ENCODE results near the gene RHBDF1. TPM values are rescaled to one million over a fixed set of nuclear protein-coding genes. Genes with fewer than 3 reads are reported as not detected.
A peak's percentile ranks its signal among the peaks of the same experiment; 100 is the strongest.

The RHBDF1 gene
- total and polyA plus RNA-seq, 5 donors, result 20.4 to 29.6 (median 24.7) TPM

- H3K27ac ChIP-seq (ENCODE audit: low read length), result no peak overlapping the region
- WGBS, result 95% methylated on average over 16 of the region's 16 CpGs
Measured at GRCh38 chr16:63466-63865, 9.0 kb downstream of the RHBDF1 start.

GRCh38 chr16:62968-63391, 9.5 kb downstream of the RHBDF1 start:
- ATAC-seq (no peak), DNase-seq (peak in 2 of 3 donors; percentile 36 to 54)
- intact Hi-C loops (cut with DNase I), result no loop called here
- H3K27ac ChIP-seq (ENCODE audit: low read length), result no peak overlapping the region
- no peaks in the 10 kb centered on the region for H3K4me1 ChIP-seq (ENCODE audit: control insufficient read depth, insufficient read depth, low read length)
- H3K4me3 ChIP-seq (ENCODE audit: low read length), result no peak overlapping the region
- no peaks in the 10 kb centered on the region for H3K27me3 ChIP-seq (ENCODE audit: control insufficient read depth, insufficient read depth)
- WGBS, result 95% methylated on average over 21 of the region's 21 CpGs
- no peaks in the 10 kb centered on the region for H3K9me3 ChIP-seq (ENCODE audit: control insufficient read depth, low read length)

More at GRCh38 chr16:63466-63865, 9.0 kb downstream of the RHBDF1 start:
- Histone ChIP-seq H3K4me1 (ENCODE audit: control insufficient read depth, insufficient read depth, low read length) (no peaks in the 10 kb centered on the region), H3K27me3 (ENCODE audit: control insufficient read depth, insufficient read depth) (no peaks in the 10 kb centered on the region), H3K9me3 (ENCODE audit: control insufficient read depth, low read length) (no peaks in the 10 kb centered on the region), H3K4me3 (ENCODE audit: low read length) (no peak overlapping the region)
- ATAC-seq, result no peak
- peak in 2 of 3 donors; percentile 31 to 36 for DNase-seq
- intact Hi-C loops (cut with DNase I), result no loop called here

GRCh38 chr16:62283-62967, 10.0 kb downstream of the RHBDF1 start:
- ATAC-seq (no peak), DNase-seq (peak in 1 of 3 donors; percentile 45)
- Histone ChIP-seq H3K9me3 (ENCODE audit: control insufficient read depth, low read length) (no peaks in the 10 kb centered on the region), H3K27me3 (ENCODE audit: control insufficient read depth, insufficient read depth) (no peaks in the 10 kb centered on the region), H3K4me1 (ENCODE audit: control insufficient read depth, insufficient read depth, low read length) (no peaks in the 10 kb centered on the region), H3K4me3 (ENCODE audit: low read length) (no peak overlapping the region), H3K27ac (ENCODE audit: low read length) (no peak overlapping the region)
- WGBS, result 94% methylated on average over 34 of the region's 34 CpGs
- intact Hi-C loops (cut with DNase I), result no loop called here

GRCh38 chr16:61879-62281, 10.6 kb downstream of the RHBDF1 start:
- peak in 1 of 3 donors; percentile 37 for DNase-seq
- H3K27ac ChIP-seq (ENCODE audit: low read length), result no peak overlapping the region
- ATAC-seq, result no peak
- H3K9me3 ChIP-seq (ENCODE audit: control insufficient read depth, low read length), result no peaks in the 10 kb centered on the region
- H3K27me3 ChIP-seq (ENCODE audit: control insufficient read depth, insufficient read depth), result no peaks in the 10 kb centered on the region
- 92% methylated on average over 32 of the region's 32 CpGs for WGBS
- no peak overlapping the region for H3K4me3 ChIP-seq (ENCODE audit: low read length)
- no peaks in the 10 kb centered on the region for H3K4me1 ChIP-seq (ENCODE audit: control insufficient read depth, insufficient read depth, low read length)
- intact Hi-C loops (cut with DNase I), result no loop called here

- DNase-seq (peak in 2 of 3 donors; percentile 58 to 65), ATAC-seq (no peak)
- no peaks in the 10 kb centered on the region for H3K9me3 ChIP-seq (ENCODE audit: control insufficient read depth, low read length)
- no peak overlapping the region for H3K4me3 ChIP-seq (ENCODE audit: low read length)
- no peaks in the 10 kb centered on the region for H3K4me1 ChIP-seq (ENCODE audit: control insufficient read depth, insufficient read depth, low read length)
- H3K27ac ChIP-seq (ENCODE audit: low read length), result no peak overlapping the region
- 84% methylated on average over 89 of the region's 89 CpGs for WGBS
- H3K27me3 ChIP-seq (ENCODE audit: control insufficient read depth, insufficient read depth), result no peaks in the 10 kb centered on the region
- intact Hi-C loops (cut with DNase I), result no loop called here
Measured at GRCh38 chr16:60929-61878, 11.2 kb downstream of the RHBDF1 start.

- Histone ChIP-seq H3K4me3 (ENCODE audit: low read length) (no peak overlapping the region), H3K9me3 (ENCODE audit: control insufficient read depth, low read length) (no peaks in the 10 kb centered on the region), H3K27ac (ENCODE audit: low read length) (no peak overlapping the region), H3K27me3 (ENCODE audit: control insufficient read depth, insufficient read depth) (no peaks in the 10 kb centered on the region), H3K4me1 (ENCODE audit: control insufficient read depth, insufficient read depth, low read length) (no peaks in the 10 kb centered on the region)
- DNase-seq (no peak), ATAC-seq (no peak)
- intact Hi-C loops (cut with DNase I), result no loop called here
- WGBS, result 82% methylated on average over 11 of the region's 11 CpGs
Measured at GRCh38 chr16:60166-60565, 12.3 kb downstream of the RHBDF1 start.

- H3K27ac ChIP-seq (ENCODE audit: low read length), result no peak overlapping the region
- no peak overlapping the region for H3K4me3 ChIP-seq (ENCODE audit: low read length)
- DNase-seq, result no peak
- 88% methylated on average over 14 of the region's 14 CpGs for WGBS
- H3K9me3 ChIP-seq (ENCODE audit: control insufficient read depth, low read length), result no peaks in the 10 kb centered on the region
- intact Hi-C loops (cut with DNase I), result no loop called here
- no peak for ATAC-seq
- no peaks in the 10 kb centered on the region for H3K4me1 ChIP-seq (ENCODE audit: control insufficient read depth, insufficient read depth, low read length)
- H3K27me3 ChIP-seq (ENCODE audit: control insufficient read depth, insufficient read depth), result no peaks in the 10 kb centered on the region
Measured at GRCh38 chr16:59440-60059, 12.9 kb downstream of the RHBDF1 start.

- Histone ChIP-seq H3K9me3 (ENCODE audit: control insufficient read depth, low read length) (no peaks in the 10 kb centered on the region), H3K4me3 (ENCODE audit: low read length) (no peak overlapping the region), H3K4me1 (ENCODE audit: control insufficient read depth, insufficient read depth, low read length) (no peaks in the 10 kb centered on the region), H3K27me3 (ENCODE audit: control insufficient read depth, insufficient read depth) (no peaks in the 10 kb centered on the region), H3K27ac (ENCODE audit: low read length) (no peak overlapping the region)
- DNase-seq, result no peak
- ATAC-seq, result no peak
- intact Hi-C loops (cut with DNase I), result no loop called here
- WGBS, result 87% methylated on average over 29 of the region's 29 CpGs
Measured at GRCh38 chr16:58491-59439, 13.7 kb downstream of the RHBDF1 start.

GRCh38 chr16:57711-58110, 14.7 kb downstream of the RHBDF1 start:
- intact Hi-C loops (cut with DNase I), result no loop called here
- ATAC-seq, result no peak
- 59% methylated on average over 8 of the region's 8 CpGs for WGBS

GRCh38 chr16:56231-56927, 16.1 kb downstream of the RHBDF1 start:
- 83% methylated on average over 17 of the region's 17 CpGs for WGBS
- Histone ChIP-seq H3K27me3 (ENCODE audit: control insufficient read depth, insufficient read depth) (no peaks in the 10 kb centered on the region), H3K4me3 (ENCODE audit: low read length) (no peak overlapping the region), H3K4me1 (ENCODE audit: control insufficient read depth, insufficient read depth, low read length) (no peaks in the 10 kb centered on the region), H3K27ac (ENCODE audit: low read length) (no peak overlapping the region), H3K9me3 (ENCODE audit: control insufficient read depth, low read length) (no peaks in the 10 kb centered on the region)
- intact Hi-C loops (cut with DNase I), result no loop called here
- ATAC-seq (no peak), DNase-seq (peak in 1 of 3 donors; percentile 52)

More at GRCh38 chr16:57711-58110, 14.7 kb downstream of the RHBDF1 start:
- H3K9me3 ChIP-seq (ENCODE audit: control insufficient read depth, low read length), result no peaks in the 10 kb centered on the region
- H3K27me3 ChIP-seq (ENCODE audit: control insufficient read depth, insufficient read depth), result no peaks in the 10 kb centered on the region
- H3K4me1 ChIP-seq (ENCODE audit: control insufficient read depth, insufficient read depth, low read length), result no peaks in the 10 kb centered on the region
- no peak overlapping the region for H3K27ac ChIP-seq (ENCODE audit: low read length)
- no peak for DNase-seq
- no peak overlapping the region for H3K4me3 ChIP-seq (ENCODE audit: low read length)

All from right cardiac atrium (tissue), 5 donors.